Esophagus squamous epithelium (tissue), 5 donors: ENCODE results near the gene COL4A2. TPM values are rescaled to one million over a fixed set of nuclear protein-coding genes. Genes with fewer than 3 reads are reported as not detected.

Experiments used
- DNase-seq: peaks from one replicate; lab custom pipeline; 2025; lab: John Stamatoyannopoulos, UW
- H3K27ac ChIP-seq, 4 donors: fragments of 200-600 bp; sonication (generic); one replicate each; pipeline ENCODE4 v1.5.1; 2016 to 2019; ENCODE audit warnings: mild to moderate bottlenecking in 1 of 4
- H3K27me3 ChIP-seq, 4 donors: fragments of 200-600 bp; sonication (generic); 1 replicate in 3 of 4; 2 replicates in 1 of 4; pipeline versions ENCODE4 v1.5.1 to v1.6.0; 2017 to 2021; ENCODE audit warnings: antibody characterized with exemption in 1 of 4
- H3K36me3 ChIP-seq, 3 donors: fragments of 200-600 bp; sonication (generic); one replicate each; pipeline ENCODE4 v1.5.1; 2016 to 2019
- H3K4me1 ChIP-seq, 3 donors: fragments of 200-600 bp; sonication (generic); one replicate each; pipeline ENCODE4 v1.5.1; 2017 to 2019
- H3K4me3 ChIP-seq, 4 donors: fragments of 200-600 bp; sonication (generic); 1 replicate in 3 of 4; 2 replicates in 1 of 4; pipeline ENCODE4 v1.5.1; 2016 to 2019; ENCODE audit warnings: mild to moderate bottlenecking in 2 of 4, moderate library complexity in 1 of 4
- H3K9me3 ChIP-seq, 3 donors: fragments of 200-600 bp; sonication (generic); one replicate each; pipeline ENCODE4 v1.5.1; 2016 to 2019
- CTCF ChIP-seq, 6 experiments: fragments of 450-650 bp in 4 of 6; fragments of 200-600 bp in 2 of 6; sonication (generic) in 2 of 6; IDR thresholded peaks; one replicate each; pipeline ENCODE4 v1.5.1; 2016 to 2019; ENCODE audit warnings: antibody characterized with exemption in 6 of 6, mild to moderate bottlenecking in 4 of 6, moderate library complexity in 4 of 6
- POLR2A ChIP-seq, 4 donors: fragments of 450-650 bp; IDR thresholded peaks; one replicate each; pipeline ENCODE4 v1.6.1; 2017; ENCODE audit warnings: antibody characterized with exemption in 4 of 4, mild to moderate bottlenecking in 4 of 4, moderate library complexity in 3 of 4
- WGBS, 2 donors: methylation state at CpG; one replicate each; pipeline ENCODE4 v1.1.5; 2018; 5-methylcytosine and 5-hydroxymethylcytosine counted together
- intact Hi-C: fragments of 100-400 bp; cut with DNase I; formaldehyde crosslinking; loops from one replicate; pipeline ENCODE4 v1.15.0; 2022
- total RNA-seq, 4 donors: library from RNA; depleted of rRNA; stranded (reverse); fragments of >200 nt; gene quantifications; one replicate each; pipeline ENCODE4 v1.1.0, GENCODE V29; 2016
- donor health status: DM: yes; HTN: yes; CAD: no.

Gene COL4A2
- total RNA-seq, 4 donors from 2014 or later, result 11.9 to 102 (median 43.5) TPM

- H3K9me3 ChIP-seq, result no peaks in the 10 kb centered on the region
- intact Hi-C loops, result no loop called here
- 68 to 82% methylated on average over 7 to 9 of the region's 9 CpGs for WGBS, 2 donors
- DNase-seq, result no peak
- H3K36me3 ChIP-seq, result peaks cover 0 to 35% (median 4%) of the 10 kb centered on the region in 3 donors
- H3K27ac ChIP-seq, result no peak overlapping the region
- no peak overlapping the region for H3K4me3 ChIP-seq
- TF ChIP-seq POLR2A (IDR thresholded peaks at IDR 0.05), result no peak
- TF ChIP-seq CTCF (IDR thresholded peaks at IDR 0.05), result no peak
- H3K27me3 ChIP-seq, result no peaks in the 10 kb centered on the region
- H3K4me1 ChIP-seq, result peaks cover 0 to 8% (median 2%) of the 10 kb centered on the region in 3 donors
Observed at GRCh38 chr13:110447801-110448200, 140.7 kb downstream of the COL4A2 start.

- H3K27ac ChIP-seq, result no peak overlapping the region
- H3K4me1 ChIP-seq, result peaks cover 0 to 4% (median 0%) of the 10 kb centered on the region in 3 donors
- TF ChIP-seq CTCF (IDR thresholded peaks at IDR 0.05), result no peak
- TF ChIP-seq POLR2A (IDR thresholded peaks at IDR 0.05), result no peak
- peaks cover 0 to 35% (median 4%) of the 10 kb centered on the region in 3 donors for H3K36me3 ChIP-seq
- 57 to 59% methylated on average over 8 of the region's 8 CpGs for WGBS, 2 donors
- H3K9me3 ChIP-seq, result no peaks in the 10 kb centered on the region
- no peak overlapping the region for H3K4me3 ChIP-seq
- no peak for DNase-seq
- no peaks in the 10 kb centered on the region for H3K27me3 ChIP-seq
- intact Hi-C loops, result no loop called here
Observed at GRCh38 chr13:110448230-110448629, 141.1 kb downstream of the COL4A2 start.

- Histone ChIP-seq H3K27me3 (no peaks in the 10 kb centered on the region), H3K4me1 (peaks cover 0 to 4% (median 0%) of the 10 kb centered on the region in 3 donors), H3K4me3 (no peak overlapping the region), H3K36me3 (peaks cover 0 to 35% (median 4%) of the 10 kb centered on the region in 3 donors), H3K9me3 (no peaks in the 10 kb centered on the region), H3K27ac (no peak overlapping the region)
- DNase-seq, result no peak
- intact Hi-C loops, result no loop called here
- 85 to 91% methylated on average over 10 to 11 of the region's 12 CpGs for WGBS, 2 donors
- TF ChIP-seq POLR2A (IDR thresholded peaks at IDR 0.05), result no peak
- no peak for TF ChIP-seq CTCF (IDR thresholded peaks at IDR 0.05)
Observed at GRCh38 chr13:110448677-110449076, 141.6 kb downstream of the COL4A2 start.

- peaks cover 0 to 35% (median 4%) of the 10 kb centered on the region in 3 donors for H3K36me3 ChIP-seq
- H3K9me3 ChIP-seq, result no peaks in the 10 kb centered on the region
- peaks cover 0 to 4% (median 0%) of the 10 kb centered on the region in 3 donors for H3K4me1 ChIP-seq
- TF ChIP-seq CTCF (IDR thresholded peaks at IDR 0.05) (no peak), POLR2A (IDR thresholded peaks at IDR 0.05) (no peak)
- 80 to 90% methylated on average over 16 of the region's 19 CpGs for WGBS, 2 donors
- no peak overlapping the region for H3K4me3 ChIP-seq
- no peaks in the 10 kb centered on the region for H3K27me3 ChIP-seq
- intact Hi-C loops, result no loop called here
- H3K27ac ChIP-seq, result no peak overlapping the region
- DNase-seq, result no peak
Observed at GRCh38 chr13:110449219-110450015, 142.3 kb downstream of the COL4A2 start.
